Activated CD4-positive, alpha-beta memory T cell treated with anti-CD3 and anti-CD28 coated beads, Interleukin-2, amount 10 ng/mL, durations not matched to agents 7 days and 5 days (primary cell): ENCODE data around the gene SLC24A3. TPM values are rescaled to one million over a fixed set of nuclear protein-coding genes. Genes with fewer than 3 reads are reported as not detected.

ENCODE experiments used
- CTCF ChIA-PET: fragments of 350-600 bp; sonication (Branson Sonifier 250); formaldehyde crosslinking; loops from one replicate; lab custom pipeline; 2021; ENCODE audit warnings: antibody characterized with exemption, inconsistent platforms; lab: Charles Lee
- POLR2A ChIA-PET: fragments of 350-600 bp; sonication (Branson Sonifier 250); formaldehyde crosslinking; loops from one replicate; lab custom pipeline; 2021; ENCODE audit warnings: antibody characterized with exemption; lab: Charles Lee
- DNase-seq: peaks from one replicate; pipeline ENCODE4 v3.0.0-alpha.2; 2020
- H3K27ac Mint-ChIP-seq: one replicate; pipeline ENCODE4 v1.8.0; 2021; ENCODE audit warnings: mild to moderate bottlenecking, mixed read lengths
- H3K27me3 Mint-ChIP-seq: one replicate; pipeline ENCODE4 v1.8.0; 2021; ENCODE audit warnings: mixed read lengths
- H3K36me3 Mint-ChIP-seq: one replicate; pipeline ENCODE4 v1.8.0; 2021; ENCODE audit warnings: low read depth, mixed read lengths
- H3K4me1 Mint-ChIP-seq: one replicate; pipeline ENCODE4 v1.8.0; 2021; ENCODE audit warnings: mixed read lengths
- H3K4me3 Mint-ChIP-seq: one replicate; pipeline ENCODE4 v1.8.0; 2021; ENCODE audit warnings: mild to moderate bottlenecking, mixed read lengths
- H3K9me3 Mint-ChIP-seq: one replicate; pipeline ENCODE4 v1.8.0; 2021; ENCODE audit warnings: mixed read lengths
- total RNA-seq, 2 experiments: library from RNA; stranded (reverse); gene quantifications; one replicate each; pipeline ENCODE4 v1.2.3, GENCODE V29; 2021

The SLC24A3 gene
- total RNA-seq, 2 experiments from 2014 or later = not detected

GRCh38 chr20:19725814-19726525 lies 513.5 kb downstream of the SLC24A3 start:
- ChIA-PET POLR2A (no interaction called here), CTCF (no interaction called here)
- no peaks in the 10 kb centered on the region for H3K36me3 Mint-ChIP-seq
- no peaks in the 10 kb centered on the region for H3K27me3 Mint-ChIP-seq
- DNase-seq = no peak
- H3K27ac Mint-ChIP-seq = no peak overlapping the region
- no peak overlapping the region for H3K4me3 Mint-ChIP-seq
- no peaks in the 10 kb centered on the region for H3K9me3 Mint-ChIP-seq
- no peaks in the 10 kb centered on the region for H3K4me1 Mint-ChIP-seq

GRCh38 chr20:19727251-19727847 lies 514.9 kb downstream of the SLC24A3 start:
- Mint-ChIP-seq H3K27me3 (no peaks in the 10 kb centered on the region), H3K36me3 (no peaks in the 10 kb centered on the region), H3K4me3 (no peak overlapping the region), H3K27ac (no peak overlapping the region), H3K9me3 (no peaks in the 10 kb centered on the region), H3K4me1 (no peaks in the 10 kb centered on the region)
- DNase-seq = no peak
- ChIA-PET POLR2A (no interaction called here), CTCF (no interaction called here)

GRCh38 chr20:19729672-19730071 lies 517.2 kb downstream of the SLC24A3 start:
- no peak for DNase-seq
- CTCF ChIA-PET = no interaction called here
- POLR2A ChIA-PET = no interaction called here

GRCh38 chr20:19730706-19731105 lies 518.3 kb downstream of the SLC24A3 start:
- Mint-ChIP-seq H3K27me3 (no peaks in the 10 kb centered on the region), H3K36me3 (no peaks in the 10 kb centered on the region), H3K4me3 (no peak overlapping the region), H3K4me1 (peaks cover 7% of the 10 kb centered on the region), H3K27ac (no peak overlapping the region), H3K9me3 (no peaks in the 10 kb centered on the region)
- POLR2A ChIA-PET = no interaction called here
- CTCF ChIA-PET = no interaction called here
- DNase-seq = no peak

More at GRCh38 chr20:19729672-19730071, 517.2 kb downstream of the SLC24A3 start:
- Mint-ChIP-seq H3K9me3 (no peaks in the 10 kb centered on the region), H3K4me3 (no peak overlapping the region), H3K4me1 (no peaks in the 10 kb centered on the region), H3K36me3 (no peaks in the 10 kb centered on the region), H3K27ac (no peak overlapping the region), H3K27me3 (no peaks in the 10 kb centered on the region)

GRCh38 chr20:19734811-19735210 lies 522.4 kb downstream of the SLC24A3 start:
- no peak for DNase-seq
- Mint-ChIP-seq H3K27ac (no peak overlapping the region), H3K4me1 (peaks cover 19% of the 10 kb centered on the region), H3K27me3 (no peaks in the 10 kb centered on the region), H3K9me3 (no peaks in the 10 kb centered on the region), H3K36me3 (no peaks in the 10 kb centered on the region), H3K4me3 (no peak overlapping the region)
- ChIA-PET CTCF (no interaction called here), POLR2A (no interaction called here)

GRCh38 chr20:19735446-19735845 lies 523.0 kb downstream of the SLC24A3 start:
- Mint-ChIP-seq H3K4me1 (peaks cover 19% of the 10 kb centered on the region), H3K4me3 (no peak overlapping the region), H3K27ac (no peak overlapping the region), H3K36me3 (no peaks in the 10 kb centered on the region), H3K9me3 (no peaks in the 10 kb centered on the region), H3K27me3 (no peaks in the 10 kb centered on the region)
- ChIA-PET CTCF (no interaction called here), POLR2A (no interaction called here)
- DNase-seq = no peak

- Mint-ChIP-seq H3K4me3 (no peak overlapping the region), H3K27me3 (peaks cover 9% of the 10 kb centered on the region), H3K27ac (no peak overlapping the region), H3K9me3 (no peaks in the 10 kb centered on the region), H3K36me3 (no peaks in the 10 kb centered on the region), H3K4me1 (peaks cover 19% of the 10 kb centered on the region)
- no peak for DNase-seq
- CTCF ChIA-PET = no interaction called here
- POLR2A ChIA-PET = no interaction called here
These were observed 524.6 kb downstream of the SLC24A3 start for GRCh38 chr20:19737025-19737424.

GRCh38 chr20:19738951-19739350 lies 526.5 kb downstream of the SLC24A3 start:
- H3K9me3 Mint-ChIP-seq = no peaks in the 10 kb centered on the region
- peaks cover 19% of the 10 kb centered on the region for H3K4me1 Mint-ChIP-seq
- H3K36me3 Mint-ChIP-seq = no peaks in the 10 kb centered on the region
- H3K4me3 Mint-ChIP-seq = no peak overlapping the region
- CTCF ChIA-PET = no interaction called here
- POLR2A ChIA-PET = no interaction called here
- no peak overlapping the region for H3K27ac Mint-ChIP-seq
- no peak for DNase-seq
- peaks cover 13% of the 10 kb centered on the region for H3K27me3 Mint-ChIP-seq

GRCh38 chr20:19739351-19739750 lies 526.9 kb downstream of the SLC24A3 start:
- Mint-ChIP-seq H3K9me3 (no peaks in the 10 kb centered on the region), H3K36me3 (no peaks in the 10 kb centered on the region), H3K4me3 (no peak overlapping the region), H3K27me3 (peaks cover 13% of the 10 kb centered on the region), H3K27ac (no peak overlapping the region), H3K4me1 (peaks cover 19% of the 10 kb centered on the region)
- no peak for DNase-seq
- ChIA-PET POLR2A (no interaction called here), CTCF (no interaction called here)

- H3K36me3 Mint-ChIP-seq = no peaks in the 10 kb centered on the region
- H3K27ac Mint-ChIP-seq = no peak overlapping the region
- H3K27me3 Mint-ChIP-seq = peaks cover 14% of the 10 kb centered on the region
- POLR2A ChIA-PET = no interaction called here
- no peak overlapping the region for H3K4me3 Mint-ChIP-seq
- no peak for DNase-seq
- CTCF ChIA-PET = no interaction called here
- H3K9me3 Mint-ChIP-seq = no peaks in the 10 kb centered on the region
- H3K4me1 Mint-ChIP-seq = peaks cover 14% of the 10 kb centered on the region
These were observed 528.1 kb downstream of the SLC24A3 start for GRCh38 chr20:19740512-19740911.

- Mint-ChIP-seq H3K4me3 (no peak overlapping the region), H3K27ac (no peak overlapping the region), H3K36me3 (no peaks in the 10 kb centered on the region), H3K27me3 (peaks cover 14% of the 10 kb centered on the region), H3K4me1 (peaks cover 7% of the 10 kb centered on the region), H3K9me3 (no peaks in the 10 kb centered on the region)
- ChIA-PET POLR2A (no interaction called here), CTCF (no interaction called here)
- DNase-seq = no peak
These were observed 529.5 kb downstream of the SLC24A3 start for GRCh38 chr20:19741924-19742323.

- Mint-ChIP-seq H3K4me1 (no peaks in the 10 kb centered on the region), H3K36me3 (no peaks in the 10 kb centered on the region), H3K9me3 (no peaks in the 10 kb centered on the region), H3K27me3 (peaks cover 14% of the 10 kb centered on the region), H3K4me3 (no peak overlapping the region), H3K27ac (no peak overlapping the region)
- CTCF ChIA-PET = no interaction called here
- DNase-seq = no peak
- POLR2A ChIA-PET = no interaction called here
These were observed 530.7 kb downstream of the SLC24A3 start for GRCh38 chr20:19742974-19743639.

- ChIA-PET POLR2A (no interaction called here), CTCF (no interaction called here)
- Mint-ChIP-seq H3K27ac (no peak overlapping the region), H3K4me3 (no peak overlapping the region), H3K9me3 (no peaks in the 10 kb centered on the region), H3K36me3 (no peaks in the 10 kb centered on the region), H3K27me3 (peaks cover 14% of the 10 kb centered on the region), H3K4me1 (no peaks in the 10 kb centered on the region)
- no peak for DNase-seq
These were observed 531.2 kb downstream of the SLC24A3 start for GRCh38 chr20:19743640-19743995.
